ENCODE measurements around the gene CPAMD8.

CPAMD8 gene

GRCh38 chr19:16890461-16891184 lies 136.0 kb downstream of the CPAMD8 start:
- Mint-ChIP-seq H3K27me3 (ENCODE audit: low read depth) (peaks cover 8% of the 10 kb centered on the region), H3K27ac (no peak overlapping the region), H3K4me3 (no peak overlapping the region), H3K36me3 (ENCODE audit: low read depth) (no peaks in the 10 kb centered on the region), H3K9me3 (no peaks in the 10 kb centered on the region), H3K4me1 (no peaks in the 10 kb centered on the region)
- no peak for TF ChIP-seq CTCF (IDR thresholded peaks at IDR 0.05; ENCODE audit: unreplicated experiment in 3 of 3)

GRCh38 chr19:16889883-16890460 lies 136.6 kb downstream of the CPAMD8 start:
- no peak for TF ChIP-seq CTCF (IDR thresholded peaks at IDR 0.05; ENCODE audit: unreplicated experiment in 3 of 3)
- no peak overlapping the region for H3K27ac Mint-ChIP-seq
- no peak overlapping the region for H3K4me3 Mint-ChIP-seq
- no peaks in the 10 kb centered on the region for H3K4me1 Mint-ChIP-seq
- no peaks in the 10 kb centered on the region for H3K9me3 Mint-ChIP-seq
- H3K36me3 Mint-ChIP-seq (ENCODE audit: low read depth), result no peaks in the 10 kb centered on the region
- H3K27me3 Mint-ChIP-seq (ENCODE audit: low read depth), result peaks cover 8% of the 10 kb centered on the region

DNA sequence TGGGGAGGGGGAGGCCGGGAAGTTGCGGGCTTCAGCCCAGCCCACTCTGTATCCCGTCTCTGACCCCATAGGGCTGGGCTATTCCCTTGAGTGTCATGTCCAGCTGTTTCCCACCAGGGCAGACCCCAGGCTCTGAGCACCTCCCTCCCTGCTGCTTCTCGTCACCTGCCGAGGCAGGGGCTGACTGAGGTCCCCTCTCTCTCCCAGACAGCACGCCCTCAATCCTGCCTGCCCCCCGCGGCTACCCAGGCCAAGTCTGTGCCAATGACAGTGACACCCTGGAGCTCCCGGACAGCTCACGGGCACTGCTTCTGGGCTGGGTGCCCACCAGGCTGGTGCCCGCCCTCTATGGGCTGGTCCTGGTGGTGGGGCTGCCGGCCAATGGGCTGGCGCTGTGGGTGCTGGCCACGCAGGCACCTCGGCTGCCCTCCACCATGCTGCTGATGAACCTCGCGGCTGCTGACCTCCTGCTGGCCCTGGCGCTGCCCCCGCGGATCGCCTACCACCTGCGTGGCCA lies 137.2 kb downstream of the CPAMD8 start:
- no peaks in the 10 kb centered on the region for H3K4me1 Mint-ChIP-seq
- no peak for TF ChIP-seq CTCF (IDR thresholded peaks at IDR 0.05; ENCODE audit: unreplicated experiment in 3 of 3)
- peaks cover 8% of the 10 kb centered on the region for H3K27me3 Mint-ChIP-seq (ENCODE audit: low read depth)
- H3K27ac Mint-ChIP-seq, result no peak overlapping the region
- no peaks in the 10 kb centered on the region for H3K9me3 Mint-ChIP-seq
- H3K36me3 Mint-ChIP-seq (ENCODE audit: low read depth), result no peaks in the 10 kb centered on the region
- no peak overlapping the region for H3K4me3 Mint-ChIP-seq

DNA sequence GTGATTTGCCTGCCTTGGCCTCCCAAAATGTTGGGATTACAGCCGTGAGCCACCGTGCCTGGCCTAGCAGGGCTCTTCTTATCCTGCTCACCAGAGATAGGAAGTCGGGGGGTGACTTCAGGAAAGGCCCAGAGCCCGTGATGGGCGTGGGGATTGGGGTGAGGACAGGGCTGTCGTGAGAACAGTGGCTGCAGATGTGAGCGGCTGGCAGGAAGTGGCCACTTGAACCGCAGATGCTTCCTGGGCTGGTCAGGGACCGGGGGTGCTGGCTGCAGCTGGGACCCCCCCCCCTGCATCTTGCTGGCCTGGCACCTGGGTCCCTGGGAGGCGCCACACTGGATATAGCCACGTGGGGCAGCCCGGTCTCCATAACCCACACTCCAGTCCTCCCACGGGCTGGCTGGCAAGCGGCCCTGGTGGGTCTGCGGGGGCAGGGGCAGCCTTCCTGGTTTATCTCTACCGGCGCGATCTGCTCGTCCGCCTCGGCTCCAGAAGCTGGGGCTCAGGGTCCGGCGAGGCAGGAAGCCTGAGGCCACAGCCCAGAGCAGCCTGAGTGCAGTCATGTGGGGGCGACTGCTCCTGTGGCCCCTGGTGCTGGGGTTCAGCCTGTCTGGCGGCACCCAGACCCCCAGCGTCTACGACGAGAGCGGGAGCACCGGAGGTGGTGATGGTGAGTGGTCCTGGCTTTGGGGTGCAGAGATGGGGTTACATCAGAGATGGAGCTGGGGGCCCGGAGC lies 137.8 kb downstream of the CPAMD8 start, which contains the start of gene F2RL3:
Gene F2RL3, plus strand, starts transcription at position 371 of the 737 bp plus-strand sequence. Its CDS starts 191 bp downstream, at position 562.
- H3K27me3 Mint-ChIP-seq (ENCODE audit: low read depth), result peaks cover 2% of the 10 kb centered on the region
- H3K36me3 Mint-ChIP-seq (ENCODE audit: low read depth), result no peaks in the 10 kb centered on the region
- no peak for TF ChIP-seq CTCF (IDR thresholded peaks at IDR 0.05; ENCODE audit: unreplicated experiment in 3 of 3)
- no peaks in the 10 kb centered on the region for H3K9me3 Mint-ChIP-seq
- H3K27ac Mint-ChIP-seq, result no peak within 1 kb of the TSS
- no peaks in the 10 kb centered on the region for H3K4me1 Mint-ChIP-seq
- H3K4me3 Mint-ChIP-seq, result peak within 1 kb of the TSS in 1 of 3 experiments; percentile 9

GRCh38 chr19:16887353-16888265 lies 139.0 kb downstream of the CPAMD8 start:
- no peak overlapping the region for H3K27ac Mint-ChIP-seq
- no peak for TF ChIP-seq CTCF (IDR thresholded peaks at IDR 0.05; ENCODE audit: unreplicated experiment in 3 of 3)
- H3K27me3 Mint-ChIP-seq (ENCODE audit: low read depth), result peaks cover 6% of the 10 kb centered on the region
- no peak overlapping the region for H3K4me3 Mint-ChIP-seq
- no peaks in the 10 kb centered on the region for H3K36me3 Mint-ChIP-seq (ENCODE audit: low read depth)
- no peaks in the 10 kb centered on the region for H3K4me1 Mint-ChIP-seq
- H3K9me3 Mint-ChIP-seq, result peaks cover 5% of the 10 kb centered on the region

Measured in nephron (organoid).